ENCODE results near the gene MAGI3.
A peak's percentile ranks its signal among the peaks of the same experiment; 100 is the strongest.

MAGI3 gene

GRCh38 chr1:113694910-113695309 is 304.6 kb downstream of the MAGI3 start:
- POLR2A ChIA-PET, result no interaction called here
- Histone ChIP-seq H3K4me1 (ENCODE audit: control insufficient read depth, insufficient read depth, low read length) (no peaks in the 10 kb centered on the region), H3K36me3 (ENCODE audit: control insufficient read depth in 2 of 2, insufficient read depth in 1 of 2, low read length in 2 of 2) (peaks cover 0 to 54% of the 10 kb centered on the region in 2 experiments; a peak in 2 of 3 replicates), H3K27ac (ENCODE audit: extremely low read depth, low read depth, low read length) (no peak overlapping the region), H3K9me3 (ENCODE audit: control insufficient read depth, insufficient read depth, low read depth, low read length) (no peaks in the 10 kb centered on the region), H3K4me3 (ENCODE audit: low read depth, low read length) (no peak overlapping the region)
- CTCF ChIA-PET, result no interaction called here
- no peak for TF ChIP-seq ZNF645 (tag by site-specific recombination; IDR thresholded peaks at IDR 0.05)
- no peak for TF ChIP-seq REPIN1 (tag by site-specific recombination; IDR thresholded peaks at IDR 0.05; ENCODE audit: low read depth)
- TF ChIP-seq SETDB1 (IDR thresholded peaks at IDR 0.05; ENCODE audit: insufficient read length, low read length), result peak; percentile 64

- POLR2A ChIA-PET, result no interaction called here
- no peak overlapping the region for H3K4me3 ChIP-seq (ENCODE audit: low read depth, low read length)
- no peak for TF ChIP-seq ZNF561 (tag by site-specific recombination; IDR thresholded peaks at IDR 0.05; ENCODE audit: borderline replicate concordance)
- TF ChIP-seq TSHZ1 (tag by site-specific recombination; IDR thresholded peaks at IDR 0.05; ENCODE audit: borderline replicate concordance), result no peak
- TF ChIP-seq GLI4 (tag by site-specific recombination; IDR thresholded peaks at IDR 0.05), result no peak
- no peak for TF ChIP-seq ZNF169 (tag by site-specific recombination; IDR thresholded peaks at IDR 0.05)
- TF ChIP-seq HOXC10 (CRISPR knock-in tag; IDR thresholded peaks at IDR 0.05), result no peak
- no peak for TF ChIP-seq ZNF211 (tag by site-specific recombination; IDR thresholded peaks at IDR 0.05; ENCODE audit: low read depth)
- TF ChIP-seq ZNF404 (tag by site-specific recombination; IDR thresholded peaks at IDR 0.05), result no peak
- no peak for TF ChIP-seq ZNF133 (tag by site-specific recombination; IDR thresholded peaks at IDR 0.05)
- TF ChIP-seq ZSCAN30 (tag by site-specific recombination; IDR thresholded peaks at IDR 0.05), result no peak
- TF ChIP-seq ZNF677 (tag by site-specific recombination; IDR thresholded peaks at IDR 0.05), result no peak
- TF ChIP-seq OVOL3 (tag by site-specific recombination; IDR thresholded peaks at IDR 0.05), result no peak
- no peak for TF ChIP-seq CTCF (tag by site-specific recombination; IDR thresholded peaks at IDR 0.05)
- no peak for TF ChIP-seq ZNF76 (tag by site-specific recombination; IDR thresholded peaks at IDR 0.05; ENCODE audit: borderline replicate concordance, low read depth)
- H3K36me3 ChIP-seq (ENCODE audit: control insufficient read depth in 2 of 2, insufficient read depth in 1 of 2, low read length in 2 of 2), result peaks cover 5 to 51% of the 10 kb centered on the region in 2 experiments; a peak in 2 of 3 replicates
- H3K9me3 ChIP-seq (ENCODE audit: control insufficient read depth, insufficient read depth, low read depth, low read length), result no peaks in the 10 kb centered on the region
- H3K4me1 ChIP-seq (ENCODE audit: control insufficient read depth, insufficient read depth, low read length), result no peaks in the 10 kb centered on the region
- CTCF ChIA-PET, result interaction anchor here (1.0 kb wide), 1 partner anchor 985 kb away, joined by 3 read pairs; no protein-coding TSS in a partner anchor
- H3K27ac ChIP-seq (ENCODE audit: extremely low read depth, low read depth, low read length), result no peak overlapping the region
These were observed 311.1 kb downstream of the MAGI3 start for GRCh38 chr1:113701429-113701828.
